IMR-90 (cell line): Measurements from ENCODE around the gene IGFBP6. TPM values are rescaled to one million over a fixed set of nuclear protein-coding genes. Genes with fewer than 3 reads are reported as not detected.

Experiments
- ATAC-seq: fragments of 200-7000 bp; cut with Tn5 transposase; 2 replicates; pipeline ENCODE4 v1.9.1; 2020; ENCODE audit warnings: low read depth, mild to moderate bottlenecking, moderate library complexity
- BruUV-seq: library from RNA; stranded (reverse); fragments of 400-500 nt; replicated peaks from 2 replicates; lab custom pipeline; 2021; lab: Mats Ljungman, UMichigan
- CTCF ChIA-PET: fragments of 300-600 bp; formaldehyde crosslinking; extraction: SDS; loops from one replicate; lab custom pipeline; 2021; ENCODE audit warnings: antibody characterized with exemption; lab: Yijun Ruan, JAX
- POLR2A ChIA-PET: fragments of 300-600 bp; sonication (Branson Sonifier 250); formaldehyde crosslinking; loops from one replicate; lab custom pipeline; 2022; ENCODE audit warnings: antibody characterized with exemption; ENCODE audit not compliant: unreplicated experiment; lab: Charles Lee
- DNase-seq: peaks from one replicate; pipeline ENCODE4 v3.0.0; 2013
- H2AFZ ChIP-seq: replicated peaks from 2 replicates; pipeline ENCODE3; 2013; ENCODE audit warnings: low read length, mild to moderate bottlenecking; ENCODE audit not compliant: poor library complexity
- H2AK5ac ChIP-seq: 2 replicates; pipeline ENCODE4 v1.6.1; 2013; ENCODE audit warnings: low read depth, low read length, inconsistent platforms
- H2AK9ac ChIP-seq: replicated peaks from 2 replicates; pipeline ENCODE3; 2013; ENCODE audit warnings: mild to moderate bottlenecking, low read depth, low read length, moderate library complexity; ENCODE audit not compliant: poor library complexity
- H2BK120ac ChIP-seq: 2 replicates; pipeline ENCODE4 v1.6.1; 2013; ENCODE audit warnings: low read depth, low read length, inconsistent platforms
- H2BK15ac ChIP-seq: 3 replicates; pipeline ENCODE4 v1.6.1; 2013; ENCODE audit warnings: low read depth, low read length, inconsistent platforms
- H2BK20ac ChIP-seq: 2 replicates; pipeline ENCODE4 v1.6.1; 2013; ENCODE audit warnings: low read depth, mild to moderate bottlenecking, inconsistent platforms, low read length, moderate library complexity
- H2BK5ac ChIP-seq: 2 replicates; pipeline ENCODE4 v1.6.1; 2013; ENCODE audit warnings: mild to moderate bottlenecking, low read depth, low read length, inconsistent platforms; ENCODE audit not compliant: poor library complexity, severe bottlenecking
- H3K14ac ChIP-seq: replicated peaks from 2 replicates; pipeline ENCODE4 v1.6.1; 2013; ENCODE audit warnings: low read depth, low read length, inconsistent platforms
- H3K18ac ChIP-seq: 2 replicates; pipeline ENCODE4 v1.6.1; 2013; ENCODE audit warnings: low read depth, low read length, control low read depth
- H3K23ac ChIP-seq: 2 replicates; pipeline ENCODE4 v1.6.1; 2013; ENCODE audit warnings: low read depth, low read length, inconsistent platforms
- H3K27ac ChIP-seq: 2 replicates; pipeline ENCODE4 v1.5.1; 2013; ENCODE audit warnings: mild to moderate bottlenecking, control low read depth, low read length; ENCODE audit not compliant: insufficient read depth
- H3K27me3 ChIP-seq: 2 replicates; pipeline ENCODE4 v1.6.1; 2013; ENCODE audit warnings: low read length; ENCODE audit not compliant: control insufficient read depth, insufficient read depth
- H3K36me3 ChIP-seq: 2 replicates; pipeline ENCODE4 v1.6.1; 2013; ENCODE audit warnings: low read length, mixed read lengths; ENCODE audit not compliant: control insufficient read depth, insufficient read depth
- H3K4ac ChIP-seq: 2 replicates; pipeline ENCODE4 v1.6.1; 2013; ENCODE audit warnings: low read depth, low read length, inconsistent platforms
- H3K4me1 ChIP-seq: 2 replicates; pipeline ENCODE4 v1.6.1; 2013; ENCODE audit warnings: low read length, mixed read lengths; ENCODE audit not compliant: control insufficient read depth, insufficient read depth
- H3K4me2 ChIP-seq: 2 replicates; pipeline ENCODE4 v1.6.1; 2013; ENCODE audit warnings: low read depth, mild to moderate bottlenecking, control low read depth, low read length, moderate library complexity
- H3K4me3 ChIP-seq: 2 replicates; pipeline ENCODE4 v1.5.1; 2013; ENCODE audit warnings: low read depth, mild to moderate bottlenecking, control low read depth, low read length, moderate library complexity; ENCODE audit not compliant: insufficient read depth
- H3K56ac ChIP-seq: 2 replicates; pipeline ENCODE4 v1.6.1; 2013; ENCODE audit warnings: low read length, inconsistent platforms; ENCODE audit not compliant: insufficient read depth; ENCODE audit errors: extremely low read depth
- H3K79me1 ChIP-seq, 2 experiments: 2 replicates each; pipeline ENCODE4 v1.6.1; 2013; ENCODE audit warnings: low read length in 2 of 2, inconsistent platforms in 1 of 2, low read depth in 1 of 2
- H3K9ac ChIP-seq: 2 replicates; pipeline ENCODE4 v1.6.1; 2013; ENCODE audit warnings: low read depth, low read length, control low read depth
- H3K9me1 ChIP-seq: 2 replicates; pipeline ENCODE4 v1.6.1; 2013; ENCODE audit warnings: low read length, inconsistent platforms; ENCODE audit not compliant: insufficient read depth
- H3K9me3 ChIP-seq: 2 replicates; pipeline ENCODE4 v1.6.1; 2013; ENCODE audit warnings: low read length; ENCODE audit not compliant: control insufficient read depth, insufficient read depth
- H4K20me1 ChIP-seq: 2 replicates; pipeline ENCODE4 v1.6.1; 2013; ENCODE audit warnings: low read length, inconsistent platforms; ENCODE audit not compliant: insufficient read depth
- H4K5ac ChIP-seq: 2 replicates; pipeline ENCODE4 v1.6.1; 2013; ENCODE audit warnings: mild to moderate bottlenecking, low read depth, low read length, control low read depth
- H4K8ac ChIP-seq, 2 experiments: 2 replicates each; pipeline ENCODE4 v1.6.1; 2013; ENCODE audit warnings: low read depth in 2 of 2, low read length in 2 of 2, control low read depth in 1 of 2, inconsistent platforms in 1 of 2
- H4K91ac ChIP-seq: 2 replicates; pipeline ENCODE4 v1.6.1; 2013; ENCODE audit warnings: low read depth, low read length, inconsistent platforms; ENCODE audit not compliant: insufficient read depth
- BHLHE40 ChIP-seq: fragments of 150-350 bp; IDR thresholded peaks from 2 replicates; pipeline ENCODE4 v1.6.1; 2016; ENCODE audit warnings: mild to moderate bottlenecking, low read depth, low read length
- CTCF ChIP-seq: conservative IDR thresholded peaks from 2 replicates; pipeline ENCODE4 v1.5.1; 2012; ENCODE audit warnings: mild to moderate bottlenecking, low read depth, low read length, improper control_type of control experiment
- FOS ChIP-seq: fragments of 150-350 bp; IDR thresholded peaks from 2 replicates; pipeline ENCODE4 v1.6.1; 2016; ENCODE audit warnings: low read depth, low read length
- MAZ ChIP-seq: IDR thresholded peaks from 2 replicates; pipeline ENCODE4 v1.6.1; 2012; ENCODE audit warnings: low read depth, mild to moderate bottlenecking, low read length, improper control_type of control experiment, moderate library complexity, borderline replicate concordance
- MXI1 ChIP-seq: IDR thresholded peaks from 2 replicates; pipeline ENCODE4 v1.6.1; 2012; ENCODE audit warnings: low read depth, mild to moderate bottlenecking, low read length, moderate library complexity, borderline replicate concordance
- NFE2L2 ChIP-seq: fragments of 150-350 bp; IDR thresholded peaks from 2 replicates; pipeline ENCODE4 v1.6.1; 2016; ENCODE audit warnings: low read depth, mild to moderate bottlenecking, low read length
- POLR2A ChIP-seq: IDR thresholded peaks from 2 replicates; pipeline ENCODE4 v1.6.1; 2012; ENCODE audit warnings: mild to moderate bottlenecking, low read depth, low read length
- RAD21 ChIP-seq: IDR thresholded peaks from 2 replicates; pipeline ENCODE4 v1.6.1; 2012; ENCODE audit warnings: low read length, improper control_type of control experiment
- USF2 ChIP-seq: fragments of 150-350 bp; IDR thresholded peaks from 2 replicates; pipeline ENCODE4 v1.6.1; 2017; ENCODE audit warnings: mild to moderate bottlenecking, antibody characterized with exemption, low read length, low read depth
- WGBS, 2 experiments: methylation state at CpG; one replicate each; pipeline versions ENCODE4 v1.1.5 to v1.1.7; 2013; ENCODE audit warnings: missing lambda C conversion rate in 2 of 2; ENCODE audit not compliant: insufficient read length in 1 of 2; ENCODE audit errors: extremely low coverage in 2 of 2; 5-methylcytosine and 5-hydroxymethylcytosine counted together
- dilution Hi-C: fragments of 300-500 bp; cut with HindIII; formaldehyde crosslinking; loops from one replicate; pipeline ENCODE4 v1.14.3; 2018; ENCODE audit warnings: low sequenced_read_pairs; ENCODE audit not compliant: unreplicated experiment
- in situ Hi-C: fragments of 300-500 bp; cut with MboI; formaldehyde crosslinking; loops from 3 replicates; pipeline ENCODE4 v1.14.3; 2019; ENCODE audit warnings: low sequenced_read_pairs, inconsistent platforms, mixed read lengths
- intact Hi-C: fragments of 100-400 bp; cut with micrococcal nuclease; formaldehyde crosslinking; loops from 2 replicates; pipeline ENCODE4 v1.10.0; 2022
- polyA plus RNA-seq, 3 experiments: library from polyadenylated mRNA; depleted of rRNA; stranded (reverse); fragments of >200 nt; gene quantifications; 2 replicates each; pipeline ENCODE4 v1.2.3, GENCODE V29; 2012; ENCODE audit warnings: low replicate concordance in 1 of 3
- total RNA-seq: library from RNA; depleted of rRNA; stranded (reverse); fragments of >200 nt; gene quantifications from 2 replicates; pipeline ENCODE4 v1.2.3, GENCODE V29; 2012

The IGFBP6 gene
- total and polyA plus RNA-seq, 2 of the 4 experiments (the other 2 are of a cell fraction): 124 to 337 TPM

DNA sequence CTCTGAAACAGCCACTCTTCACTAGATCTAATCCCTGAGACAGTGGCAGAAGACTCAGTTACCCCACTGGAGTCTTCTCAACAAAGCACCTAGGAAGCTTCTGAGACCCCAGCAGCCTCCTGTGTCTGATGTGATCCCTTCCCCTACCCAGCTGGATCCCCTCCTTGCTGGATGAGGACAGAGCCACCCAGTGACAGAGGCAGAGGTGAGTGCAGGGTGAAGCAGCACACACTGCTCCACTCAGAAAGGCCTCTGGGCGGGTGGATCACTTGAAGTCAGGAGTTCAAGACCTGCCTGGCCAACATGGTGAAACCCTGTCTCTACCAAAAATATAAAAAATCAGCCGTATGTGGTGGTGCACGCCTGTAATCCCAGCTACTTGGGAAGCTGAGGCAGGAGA, 21.0 kb upstream of the IGFBP6 start:
- H3K14ac ChIP-seq: no peak overlapping the region
- no peak overlapping the region for H3K9ac ChIP-seq
- no peak overlapping the region for H3K18ac ChIP-seq
- H2AK9ac ChIP-seq: no peak overlapping the region
- H3K4me1 ChIP-seq: peaks cover 19% of the 10 kb centered on the region
- H2AFZ ChIP-seq: no peak overlapping the region
- dilution Hi-C loops: no loop called here
- no peak overlapping the region for H3K56ac ChIP-seq
- H4K91ac ChIP-seq: no peak overlapping the region
- ChIA-PET POLR2A (no interaction called here), CTCF (interaction anchor here (0.8 to 1.8 kb wide), 2 partner anchors 11 to 17 kb away, joined by 4 to 5 read pairs; no protein-coding TSS in a partner anchor)
- H3K79me1 ChIP-seq: peaks cover 27 to 57% of the 10 kb centered on the region in 2 experiments
- H2BK5ac ChIP-seq: no peak overlapping the region
- H3K23ac ChIP-seq: no peak overlapping the region
- H2BK15ac ChIP-seq: no peak overlapping the region
- H3K4me2 ChIP-seq: no peak overlapping the region
- in situ Hi-C loops: no loop called here
- no peak overlapping the region for H2BK120ac ChIP-seq
- no peak overlapping the region for H4K5ac ChIP-seq
- H4K8ac ChIP-seq: no peak overlapping the region
- peaks cover 14% of the 10 kb centered on the region for H3K9me1 ChIP-seq
- H4K20me1 ChIP-seq: no peaks in the 10 kb centered on the region
- H3K9me3 ChIP-seq: no peaks in the 10 kb centered on the region
- no peak overlapping the region for H3K4ac ChIP-seq
- no peak overlapping the region for H3K4me3 ChIP-seq
- WGBS, 2 experiments: 92% methylated on average over 2 of the region's 3 CpGs; no CpG with 5 or more reads in 1 of the 2 experiments
- H3K36me3 ChIP-seq: peaks cover 29% of the 10 kb centered on the region
- DNase-seq (no peak), ATAC-seq (no peak)
- H2BK20ac ChIP-seq: no peak overlapping the region
- no peak overlapping the region for H2AK5ac ChIP-seq
- TF ChIP-seq BHLHE40 (no peak), FOS (no peak), POLR2A (no peak), NFE2L2 (no peak), MAZ (no peak), MXI1 (no peak), USF2 (no peak), CTCF (no peak), RAD21 (no peak)
- H3K27me3 ChIP-seq: no peaks in the 10 kb centered on the region
- intact Hi-C loops: no loop called here
- no TSS peak for BruUV-seq
- H3K27ac ChIP-seq: no peak overlapping the region
